NCI-H446 treated with DMSO at 0.1 percent for 48 hours (cell line): ENCODE data around the gene C1orf159.
A peak's percentile ranks its signal among the peaks of the same experiment; 100 is the strongest.
"Not testable (repeated sequence)": the region's sequence is repeated elsewhere in the genome, so short reads cannot be mapped to it uniquely, and the experiment has no call there.

Experiments
- DNase-seq: peaks from one replicate; lab custom pipeline; 2025; lab: John Stamatoyannopoulos, UW

Gene C1orf159

GRCh38 chr1:1115786-1116700 is at the start of gene C1orf159:
C1orf159 (minus strand) TSS chr1:1116089; CDS start chr1:1091543, 24,546 bp downstream.
- peak; percentile 98 for DNase-seq

DNA sequence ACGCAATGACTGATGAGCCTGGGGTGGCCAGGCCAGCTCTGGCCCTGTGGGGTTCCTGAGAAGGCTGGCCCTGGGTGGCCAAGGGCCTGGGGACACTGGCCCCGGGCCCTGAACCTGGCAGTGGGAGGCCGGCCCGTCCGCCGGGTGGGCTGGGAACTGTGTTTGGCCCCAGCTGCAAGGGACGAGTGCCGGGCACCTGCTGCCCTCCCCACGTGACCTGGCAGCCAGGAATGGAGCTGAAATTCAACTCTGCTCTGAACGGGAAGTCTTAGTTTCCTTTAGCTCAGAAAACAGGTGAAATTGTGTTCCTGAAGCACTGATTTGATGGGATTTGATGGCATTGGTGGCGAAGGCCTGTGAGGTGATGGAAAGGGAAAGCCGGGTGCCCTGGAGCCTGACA is 49.6 kb upstream of the C1orf159 start:
- no peak for DNase-seq

DNA sequence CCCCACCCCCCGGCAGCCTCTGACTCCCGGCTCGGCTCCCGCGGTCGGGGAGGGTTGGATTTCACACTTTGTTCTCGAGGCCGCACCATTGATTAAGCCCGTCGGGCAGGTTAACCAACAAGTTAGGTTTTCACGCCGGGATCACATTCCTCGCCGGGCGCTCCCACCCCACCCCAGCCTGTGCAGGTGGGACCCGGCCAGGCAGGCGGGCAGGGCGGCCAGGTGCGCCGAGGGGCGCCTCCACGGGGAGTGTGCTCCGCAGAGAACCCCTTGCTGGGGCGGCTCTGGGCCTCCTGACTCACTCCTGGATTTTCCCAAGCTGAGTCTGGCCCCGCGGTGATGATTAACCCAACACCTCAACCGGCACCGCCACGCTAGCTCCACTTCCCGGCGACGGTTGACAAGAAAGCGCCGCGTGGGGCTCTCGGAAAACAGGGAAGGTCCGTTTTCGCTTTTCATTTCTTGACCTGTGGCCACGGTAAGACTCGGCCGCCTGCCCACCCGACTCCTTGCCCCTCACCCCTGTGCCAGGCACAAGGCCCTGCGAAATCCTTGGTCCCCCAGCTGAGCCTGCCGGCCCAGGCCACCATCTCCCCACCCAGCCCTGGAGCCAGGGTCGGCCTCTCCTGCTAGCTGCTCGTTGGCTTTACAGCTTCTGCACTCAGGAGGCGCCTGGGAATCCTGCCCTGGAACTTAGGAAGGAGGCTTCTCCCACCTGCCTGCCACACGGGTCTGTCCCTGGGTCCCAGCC is 49.0 kb upstream of the C1orf159 start:
- no peak for DNase-seq

- no peak for DNase-seq
Observed at GRCh38 chr1:1164361-1164700, 48.4 kb upstream of the C1orf159 start.

GRCh38 chr1:1163538-1164070 is 47.7 kb upstream of the C1orf159 start:
- DNase-seq = no peak

DNA sequence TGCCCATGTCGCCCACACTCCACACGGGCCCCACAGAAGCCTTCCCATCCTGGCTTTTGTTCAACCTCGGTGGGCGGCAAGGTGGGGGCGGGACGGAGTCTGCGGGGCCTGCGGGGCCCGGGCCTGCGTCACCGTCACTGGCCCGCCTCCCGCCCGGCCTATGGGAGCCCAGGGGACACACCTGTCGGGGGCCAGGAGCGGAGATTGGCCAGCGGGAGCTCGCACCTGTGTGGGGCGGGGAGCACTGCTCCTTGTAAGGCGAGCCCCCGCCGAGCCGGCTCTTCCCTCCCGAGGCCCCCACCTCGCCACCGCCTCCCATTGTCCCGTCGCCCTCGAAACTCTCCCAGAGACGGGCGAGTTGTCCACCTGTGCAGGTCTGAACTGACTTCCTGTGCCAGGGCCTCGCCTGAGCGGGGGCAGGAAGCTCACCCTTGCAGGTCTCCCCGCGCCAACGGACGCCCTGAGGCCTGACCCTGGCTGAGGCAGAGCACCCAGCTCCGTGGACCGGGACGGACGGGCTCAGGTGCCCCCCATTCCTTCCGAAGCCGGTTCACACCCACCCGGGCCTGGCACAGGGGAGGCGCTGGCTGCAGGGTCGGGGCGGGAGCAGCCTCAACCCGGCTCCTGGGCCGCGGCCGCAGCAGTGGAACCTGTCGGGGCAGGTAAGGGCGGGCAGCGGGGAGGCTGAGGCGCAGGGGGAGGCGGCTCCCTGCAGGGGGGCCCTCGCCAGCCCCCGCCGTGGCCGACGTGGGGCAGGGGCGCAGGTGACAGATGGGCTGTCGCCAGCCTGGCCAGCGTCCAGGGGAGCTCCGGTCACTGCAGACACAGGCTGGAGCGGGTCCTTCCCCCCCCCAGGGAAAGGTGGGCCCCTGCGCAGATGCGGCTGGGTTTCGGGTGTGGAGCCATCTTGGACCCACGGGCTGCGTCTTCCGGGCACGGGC is 47.0 kb upstream of the C1orf159 start:
- DNase-seq = no peak

GRCh38 chr1:1161683-1162079 is 45.8 kb upstream of the C1orf159 start:
- DNase-seq = no peak

GRCh38 chr1:1161078-1161682 is 45.3 kb upstream of the C1orf159 start:
- DNase-seq = no peak

GRCh38 chr1:1160281-1160930 is 44.5 kb upstream of the C1orf159 start:
- no peak for DNase-seq

- DNase-seq = no peak
Observed at GRCh38 chr1:1157914-1158710, 42.2 kb upstream of the C1orf159 start.

DNA sequence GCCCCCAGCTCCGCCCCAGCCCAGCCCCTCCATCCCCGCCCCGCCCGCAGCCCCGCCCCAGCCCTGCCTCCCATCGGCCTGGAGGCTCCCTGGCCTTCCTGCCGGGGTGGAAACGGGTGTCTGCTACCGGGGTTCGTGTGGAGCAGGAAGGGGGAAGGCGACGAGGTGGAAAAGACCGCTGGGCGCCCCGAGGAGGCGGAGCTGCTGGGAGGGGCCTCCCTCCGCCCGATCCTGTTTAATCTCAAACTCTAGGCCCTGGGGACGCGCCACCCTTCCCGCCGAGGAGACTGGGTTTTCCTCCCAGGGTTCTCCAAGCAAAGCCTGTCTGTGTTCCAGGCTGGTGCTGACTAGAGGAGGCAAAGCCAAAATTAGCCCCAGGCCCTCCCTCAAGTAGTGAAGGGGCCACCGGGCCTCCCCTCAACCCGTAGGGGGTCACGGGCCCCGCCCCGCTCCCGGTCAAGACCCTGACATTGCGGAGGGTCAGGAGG is 41.6 kb upstream of the C1orf159 start:
- DNase-seq = no peak

- no peak for DNase-seq
Observed at GRCh38 chr1:1157033-1157365, 41.1 kb upstream of the C1orf159 start.

DNA sequence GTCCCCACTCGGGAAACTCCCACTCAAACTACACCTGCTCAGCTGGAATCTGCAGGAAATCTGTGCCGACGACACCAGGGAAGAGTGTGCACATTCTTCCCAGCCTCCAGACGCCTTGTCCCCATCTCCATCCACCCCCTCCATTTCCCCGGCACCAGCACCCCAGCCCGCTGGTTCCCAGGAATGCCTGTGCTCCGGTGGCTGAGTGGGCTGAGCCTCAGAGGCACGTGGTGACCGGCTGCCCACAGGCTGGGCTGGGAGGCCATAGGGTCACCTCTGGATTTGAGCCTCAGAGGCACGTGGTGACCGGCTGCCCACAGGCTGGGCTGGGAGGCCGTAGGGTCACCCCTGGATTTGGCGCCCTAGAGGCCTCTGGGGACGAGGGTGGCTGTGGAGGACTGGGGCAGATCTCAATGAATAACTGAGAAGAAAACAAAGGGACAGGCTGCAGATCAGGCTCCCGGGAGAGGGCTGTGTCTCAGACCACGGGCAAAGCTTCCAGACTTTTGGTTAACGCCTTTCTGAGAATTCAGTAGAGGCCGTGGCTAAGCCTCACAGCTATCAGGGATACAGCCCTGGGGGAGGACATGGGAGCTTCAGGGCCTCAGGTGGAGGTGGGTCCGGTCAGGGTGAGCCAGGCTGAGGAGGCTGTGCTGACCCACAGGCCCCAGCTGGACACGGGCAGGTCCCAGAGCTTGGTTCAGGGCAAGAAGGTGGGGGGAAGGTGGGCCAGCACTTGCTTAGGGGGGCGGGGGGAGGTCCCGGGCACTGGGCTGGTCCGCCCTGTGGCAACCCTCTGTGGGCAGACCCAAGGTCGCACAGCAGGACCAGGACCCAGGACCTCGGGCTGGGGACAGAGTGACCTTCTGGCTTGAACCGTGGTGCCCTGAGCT is 40.5 kb upstream of the C1orf159 start:
- no peak for DNase-seq

DNA sequence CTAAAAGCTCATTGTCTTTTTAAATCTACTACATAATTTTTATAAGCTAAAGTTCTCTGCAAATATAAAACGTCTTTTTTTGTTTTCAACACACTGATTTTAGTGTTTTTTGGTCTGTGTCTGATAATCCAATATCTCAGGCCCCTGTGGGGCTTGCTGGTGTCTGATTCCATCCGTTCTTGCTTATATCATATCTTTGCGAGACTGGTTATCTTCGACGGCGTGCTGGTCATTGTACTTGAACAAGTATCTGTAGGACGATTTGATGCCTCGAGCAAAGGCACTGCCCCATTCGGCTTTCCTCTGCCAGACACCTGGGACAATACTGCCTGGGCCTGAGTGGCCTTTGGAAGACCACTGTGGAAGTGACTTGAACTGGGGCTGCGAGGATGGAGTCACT is 39.4 kb upstream of the C1orf159 start:
- no peak for DNase-seq

DNA sequence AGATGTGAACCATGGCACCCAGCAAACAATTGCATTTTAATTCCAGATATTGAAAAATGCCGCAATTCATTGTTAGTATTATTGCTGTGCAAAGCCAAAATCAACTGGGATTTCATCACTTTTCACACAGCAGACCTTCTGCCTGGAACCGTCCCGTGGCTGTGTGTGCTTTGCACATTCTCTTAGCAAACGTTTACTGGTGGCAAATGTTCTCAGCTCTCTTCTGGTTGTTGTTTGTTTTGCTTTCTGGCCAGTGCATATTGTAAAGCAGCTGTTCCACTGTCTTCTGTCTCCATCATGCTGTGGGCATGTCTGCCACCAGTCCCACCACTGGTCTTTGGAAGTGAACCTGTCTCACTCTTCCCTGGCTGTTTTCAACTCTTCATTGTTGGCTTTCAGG is 38.0 kb upstream of the C1orf159 start:
- DNase-seq = no peak

- DNase-seq = not testable (repeated sequence)
Observed at GRCh38 chr1:1153215-1153614, 37.3 kb upstream of the C1orf159 start.

DNA sequence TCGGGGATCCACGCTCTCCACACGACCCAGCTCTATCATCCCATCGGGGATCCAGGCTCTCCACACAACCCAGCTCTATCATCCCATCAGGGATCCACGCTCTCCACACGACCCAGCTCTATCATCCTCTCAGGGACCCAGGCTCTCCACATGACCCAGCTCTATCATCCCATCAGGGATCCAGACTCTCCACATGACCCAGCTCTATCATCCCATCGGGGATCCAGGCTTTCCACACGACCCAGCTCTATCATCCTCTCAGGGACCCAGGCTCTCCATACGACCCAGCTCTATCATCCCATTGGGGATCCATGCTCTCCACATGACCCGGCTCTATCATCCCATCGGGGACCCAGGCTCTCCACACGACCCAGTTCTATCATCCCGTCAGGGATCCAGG is 36.5 kb upstream of the C1orf159 start:
- DNase-seq = not testable (repeated sequence)

- DNase-seq = no peak
Observed at GRCh38 chr1:1151306-1151705, 35.4 kb upstream of the C1orf159 start.

DNA sequence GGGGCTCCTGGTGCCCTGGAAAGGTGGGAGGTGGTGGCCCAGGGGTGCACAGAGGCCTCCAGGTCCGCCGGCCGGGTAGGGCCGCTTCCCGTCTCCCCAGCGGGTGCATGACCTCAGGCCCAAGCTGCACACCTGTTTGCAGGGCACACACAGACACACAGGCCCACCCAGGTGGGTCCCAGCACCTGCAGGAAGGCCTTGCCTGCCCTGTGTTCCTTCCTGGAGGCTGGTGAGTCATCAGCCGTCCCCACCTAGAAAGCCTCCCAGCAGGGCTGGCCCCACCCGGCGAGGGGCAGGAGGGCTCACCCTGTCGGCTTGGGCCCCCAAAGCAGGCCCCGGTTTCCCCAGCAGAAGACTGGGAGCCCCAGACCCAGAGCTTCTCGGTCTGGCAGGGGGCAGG is 34.2 kb upstream of the C1orf159 start:
- no peak for DNase-seq
